Measurements from ENCODE around the gene PYGB.

The PYGB gene

GRCh38 chr20:25320035-25320800, 72.3 kb downstream of the PYGB start:
- no peak for DNase-seq (ENCODE audit: low spot score)
- TF ChIP-seq, protein P1, sequence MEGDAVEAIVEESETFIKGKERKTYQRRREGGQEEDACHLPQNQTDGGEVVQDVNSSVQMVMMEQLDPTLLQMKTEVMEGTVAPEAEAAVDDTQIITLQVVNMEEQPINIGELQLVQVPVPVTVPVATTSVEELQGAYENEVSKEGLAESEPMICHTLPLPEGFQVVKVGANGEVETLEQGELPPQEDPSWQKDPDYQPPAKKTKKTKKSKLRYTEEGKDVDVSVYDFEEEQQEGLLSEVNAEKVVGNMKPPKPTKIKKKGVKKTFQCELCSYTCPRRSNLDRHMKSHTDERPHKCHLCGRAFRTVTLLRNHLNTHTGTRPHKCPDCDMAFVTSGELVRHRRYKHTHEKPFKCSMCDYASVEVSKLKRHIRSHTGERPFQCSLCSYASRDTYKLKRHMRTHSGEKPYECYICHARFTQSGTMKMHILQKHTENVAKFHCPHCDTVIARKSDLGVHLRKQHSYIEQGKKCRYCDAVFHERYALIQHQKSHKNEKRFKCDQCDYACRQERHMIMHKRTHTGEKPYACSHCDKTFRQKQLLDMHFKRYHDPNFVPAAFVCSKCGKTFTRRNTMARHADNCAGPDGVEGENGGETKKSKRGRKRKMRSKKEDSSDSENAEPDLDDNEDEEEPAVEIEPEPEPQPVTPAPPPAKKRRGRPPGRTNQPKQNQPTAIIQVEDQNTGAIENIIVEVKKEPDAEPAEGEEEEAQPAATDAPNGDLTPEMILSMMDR (IDR thresholded peaks at IDR 0.05; ENCODE audit: extremely low read depth, insufficient read depth, missing control alignments) = no peak
- in situ Hi-C loops (cut with MboI; ENCODE audit: low pct_unique_long_range_greater_than_20kb, low sequenced_read_pairs, unreplicated experiment) = no loop called here

- TF ChIP-seq, protein P1 (IDR thresholded peaks at IDR 0.05; ENCODE audit: extremely low read depth, insufficient read depth, missing control alignments) = no peak
- DNase-seq (ENCODE audit: low spot score) = no peak
- in situ Hi-C loops (cut with MboI; ENCODE audit: low pct_unique_long_range_greater_than_20kb, low sequenced_read_pairs, unreplicated experiment) = no loop called here
Measured at GRCh38 chr20:25321262-25321831, 73.5 kb downstream of the PYGB start.

DNA sequence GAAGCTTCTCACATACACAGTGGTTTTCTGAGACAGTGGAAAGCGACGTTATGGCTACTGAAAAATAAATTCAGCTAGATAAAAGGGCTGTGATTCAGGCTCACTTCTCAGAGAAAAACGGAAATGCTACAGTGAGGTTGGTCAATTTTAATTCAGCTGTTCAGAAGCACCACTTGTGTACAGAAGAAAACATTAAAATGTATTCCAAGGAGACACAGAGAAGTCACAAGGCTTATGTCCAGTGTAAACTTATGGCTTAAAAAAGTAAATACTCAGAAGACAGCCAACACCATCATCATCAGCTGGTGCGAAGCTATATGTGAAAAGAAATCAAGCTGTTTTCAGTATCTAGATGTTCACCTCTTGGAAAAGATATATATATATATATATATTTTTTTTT, 74.1 kb downstream of the PYGB start:
- in situ Hi-C loops (cut with MboI; ENCODE audit: low pct_unique_long_range_greater_than_20kb, low sequenced_read_pairs, unreplicated experiment) = no loop called here

DNA sequence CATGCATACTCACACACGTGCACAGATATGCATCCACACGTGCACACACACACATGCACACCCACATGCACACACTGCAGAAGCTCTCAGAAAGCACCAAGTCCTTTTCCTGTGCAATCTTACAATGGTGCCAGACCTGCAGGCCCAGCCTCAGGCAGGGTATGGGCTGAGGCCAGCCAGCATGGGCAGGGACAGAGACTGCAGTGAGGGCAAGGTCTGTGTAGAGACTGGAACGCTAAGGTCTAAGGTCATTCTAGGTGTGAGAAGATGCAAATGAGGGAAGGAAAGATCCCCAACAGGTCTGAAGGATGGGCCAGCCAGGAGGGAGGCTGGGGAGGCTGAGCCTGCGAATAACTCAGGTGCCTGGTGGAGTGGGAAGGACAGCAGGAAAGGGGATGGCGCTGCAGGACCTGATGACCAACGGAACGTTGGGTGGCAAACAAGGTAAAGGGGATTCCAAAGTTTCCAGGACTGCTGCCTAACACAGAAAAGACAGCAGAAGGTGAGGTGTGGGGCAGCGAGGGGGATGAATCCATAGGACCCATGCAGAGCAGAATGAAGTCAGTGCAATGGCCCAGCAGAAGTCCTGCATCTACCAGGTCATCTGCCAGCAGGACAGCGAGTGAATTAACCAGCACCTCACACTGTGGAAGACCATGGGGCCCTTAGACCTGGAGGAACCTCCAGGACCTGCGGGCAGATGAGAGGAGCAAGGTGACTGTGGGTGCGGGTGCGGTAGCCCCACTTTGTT, 75.8 kb downstream of the PYGB start:
- TF ChIP-seq, protein P1 (IDR thresholded peaks at IDR 0.05; ENCODE audit: extremely low read depth, insufficient read depth, missing control alignments) = no peak
- in situ Hi-C loops (cut with MboI; ENCODE audit: low pct_unique_long_range_greater_than_20kb, low sequenced_read_pairs, unreplicated experiment) = no loop called here
- no peak for DNase-seq (ENCODE audit: low spot score)

More for the DNA sequence above, 74.1 kb downstream of the PYGB start:
- DNase-seq (ENCODE audit: low spot score) = no peak
- TF ChIP-seq, protein P1 (IDR thresholded peaks at IDR 0.05; ENCODE audit: extremely low read depth, insufficient read depth, missing control alignments) = no peak

DNA sequence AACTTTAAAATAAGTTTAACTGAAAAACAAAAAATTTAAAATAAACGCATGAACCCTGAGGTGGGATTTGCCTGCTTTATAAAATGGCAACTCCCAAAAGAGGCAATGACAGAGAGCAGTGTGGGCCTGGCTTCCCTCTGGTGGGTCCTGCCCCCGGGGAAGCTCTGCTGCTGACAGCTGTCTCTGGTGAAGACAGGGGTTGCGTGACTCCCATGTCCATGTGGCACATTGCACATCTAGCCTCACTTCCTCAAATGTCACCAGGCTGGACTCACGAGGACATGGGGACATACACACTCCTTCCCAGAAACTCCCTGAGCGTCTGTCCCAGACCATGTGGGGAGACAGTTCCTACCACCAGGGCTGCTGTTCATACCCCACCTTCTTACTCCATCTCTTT, 76.5 kb downstream of the PYGB start:
- TF ChIP-seq, protein P1 (IDR thresholded peaks at IDR 0.05; ENCODE audit: extremely low read depth, insufficient read depth, missing control alignments) = no peak
- in situ Hi-C loops (cut with MboI; ENCODE audit: low pct_unique_long_range_greater_than_20kb, low sequenced_read_pairs, unreplicated experiment) = no loop called here
- no peak for DNase-seq (ENCODE audit: low spot score)

- DNase-seq (ENCODE audit: low spot score) = no peak
- in situ Hi-C loops (cut with MboI; ENCODE audit: low pct_unique_long_range_greater_than_20kb, low sequenced_read_pairs, unreplicated experiment) = no loop called here
Measured at GRCh38 chr20:25325073-25325472, 77.2 kb downstream of the PYGB start.

More at GRCh38 chr20:25325073-25325472, 77.2 kb downstream of the PYGB start:
- TF ChIP-seq, protein P1 (IDR thresholded peaks at IDR 0.05; ENCODE audit: extremely low read depth, insufficient read depth, missing control alignments) = no peak
